ENCODE results near the gene SLC36A3. TPM values are rescaled to one million over a fixed set of nuclear protein-coding genes. Genes with fewer than 3 reads are reported as not detected.
A peak's percentile ranks its signal among the peaks of the same experiment; 100 is the strongest.

SLC36A3 gene
- total RNA-seq, 1 donor from 2014 or later: not detected

- H3K9me3 ChIP-seq (ENCODE audit: control insufficient read depth in 3 of 3, low read length in 3 of 3): no peaks in the 10 kb centered on the region
- peak overlapping the region; percentile 71 for H3K27ac ChIP-seq (ENCODE audit: low read depth, low read length)
Observed at GRCh38 chr5:151253605-151253950, 50.0 kb downstream of the SLC36A3 start.

GRCh38 chr5:151252762-151253604 lies 50.6 kb downstream of the SLC36A3 start, which contains the start of gene GM2A:
GM2A (plus strand) TSS chr5:151253185; CDS start chr5:151253217, 32 bp downstream.
- peak within 1 kb of the TSS; percentile 76 to 99 (median 94) for H3K9ac ChIP-seq (ENCODE audit: low read depth in 1 of 3, low read length in 3 of 3)
- no peaks in the 10 kb centered on the region for H3K9me3 ChIP-seq (ENCODE audit: control insufficient read depth in 3 of 3, low read length in 3 of 3)
- H3K4me3 ChIP-seq (ENCODE audit: low read length in 3 of 3): peak within 1 kb of the TSS; percentile 92 to 98 (median 94)
- peaks cover 17 to 28% (median 19%) of the 10 kb centered on the region in 3 donors for H3K4me1 ChIP-seq (ENCODE audit: control insufficient read depth in 3 of 3, insufficient read depth in 3 of 3, low read length in 3 of 3)
- peak within 1 kb of the TSS; percentile 71 for H3K27ac ChIP-seq (ENCODE audit: low read depth, low read length)
- no peaks in the 10 kb centered on the region for H3K27me3 ChIP-seq (ENCODE audit: control insufficient read depth in 3 of 3, insufficient read depth in 3 of 3, low read length in 3 of 3)
- no peaks in the 10 kb centered on the region for H3K36me3 ChIP-seq (ENCODE audit: control insufficient read depth in 3 of 3, insufficient read depth in 3 of 3, low read length in 3 of 3)

More at GRCh38 chr5:151253605-151253950, 50.0 kb downstream of the SLC36A3 start:
- Histone ChIP-seq H3K4me1 (ENCODE audit: control insufficient read depth in 3 of 3, insufficient read depth in 3 of 3, low read length in 3 of 3) (peaks cover 17 to 32% (median 19%) of the 10 kb centered on the region in 3 donors), H3K36me3 (ENCODE audit: control insufficient read depth in 3 of 3, insufficient read depth in 3 of 3, low read length in 3 of 3) (no peaks in the 10 kb centered on the region), H3K9ac (ENCODE audit: low read depth in 1 of 3, low read length in 3 of 3) (peak overlapping the region; percentile 76 to 99 (median 94)), H3K27me3 (ENCODE audit: control insufficient read depth in 3 of 3, insufficient read depth in 3 of 3, low read length in 3 of 3) (no peaks in the 10 kb centered on the region), H3K4me3 (ENCODE audit: low read length in 3 of 3) (peak overlapping the region; percentile 92 to 98 (median 94))

DNA sequence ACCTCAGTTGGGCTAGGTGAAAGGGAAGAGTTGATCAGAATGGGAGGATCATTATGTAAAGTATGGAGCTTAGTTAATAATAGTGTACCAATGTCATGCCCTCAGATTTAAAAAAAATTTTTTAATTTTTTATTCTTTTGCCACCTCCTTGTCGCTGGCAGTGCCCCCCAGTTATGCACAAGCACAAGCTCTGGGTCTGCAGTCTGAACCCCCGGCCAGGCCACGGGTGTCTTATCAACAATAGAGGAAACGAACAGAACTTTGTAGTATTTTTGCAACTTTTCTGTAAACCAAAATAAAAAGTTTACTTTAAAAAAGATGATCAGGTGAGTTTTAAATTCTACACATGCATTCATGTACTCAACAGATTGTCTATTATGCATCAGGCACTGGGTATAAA lies 51.9 kb downstream of the SLC36A3 start:
- Histone ChIP-seq H3K27ac (ENCODE audit: low read depth, low read length) (no peak overlapping the region), H3K27me3 (ENCODE audit: control insufficient read depth in 3 of 3, insufficient read depth in 3 of 3, low read length in 3 of 3) (no peaks in the 10 kb centered on the region), H3K36me3 (ENCODE audit: control insufficient read depth in 3 of 3, insufficient read depth in 3 of 3, low read length in 3 of 3) (no peaks in the 10 kb centered on the region), H3K9me3 (ENCODE audit: control insufficient read depth in 3 of 3, low read length in 3 of 3) (no peaks in the 10 kb centered on the region), H3K4me3 (ENCODE audit: low read length in 3 of 3) (peak overlapping the region in 1 of 3 donors; percentile 78), H3K4me1 (ENCODE audit: control insufficient read depth in 3 of 3, insufficient read depth in 3 of 3, low read length in 3 of 3) (peaks cover 13 to 18% (median 17%) of the 10 kb centered on the region in 3 donors), H3K9ac (ENCODE audit: low read depth in 1 of 3, low read length in 3 of 3) (no peak overlapping the region)

GRCh38 chr5:151251001-151251551 lies 52.5 kb downstream of the SLC36A3 start:
- no peaks in the 10 kb centered on the region for H3K27me3 ChIP-seq (ENCODE audit: control insufficient read depth in 3 of 3, insufficient read depth in 3 of 3, low read length in 3 of 3)
- H3K4me1 ChIP-seq (ENCODE audit: control insufficient read depth in 3 of 3, insufficient read depth in 3 of 3, low read length in 3 of 3): peaks cover 13 to 18% (median 17%) of the 10 kb centered on the region in 3 donors
- no peak overlapping the region for H3K9ac ChIP-seq (ENCODE audit: low read depth in 1 of 3, low read length in 3 of 3)
- no peaks in the 10 kb centered on the region for H3K36me3 ChIP-seq (ENCODE audit: control insufficient read depth in 3 of 3, insufficient read depth in 3 of 3, low read length in 3 of 3)
- H3K4me3 ChIP-seq (ENCODE audit: low read length in 3 of 3): no peak overlapping the region
- no peaks in the 10 kb centered on the region for H3K9me3 ChIP-seq (ENCODE audit: control insufficient read depth in 3 of 3, low read length in 3 of 3)
- H3K27ac ChIP-seq (ENCODE audit: low read depth, low read length): no peak overlapping the region

DNA sequence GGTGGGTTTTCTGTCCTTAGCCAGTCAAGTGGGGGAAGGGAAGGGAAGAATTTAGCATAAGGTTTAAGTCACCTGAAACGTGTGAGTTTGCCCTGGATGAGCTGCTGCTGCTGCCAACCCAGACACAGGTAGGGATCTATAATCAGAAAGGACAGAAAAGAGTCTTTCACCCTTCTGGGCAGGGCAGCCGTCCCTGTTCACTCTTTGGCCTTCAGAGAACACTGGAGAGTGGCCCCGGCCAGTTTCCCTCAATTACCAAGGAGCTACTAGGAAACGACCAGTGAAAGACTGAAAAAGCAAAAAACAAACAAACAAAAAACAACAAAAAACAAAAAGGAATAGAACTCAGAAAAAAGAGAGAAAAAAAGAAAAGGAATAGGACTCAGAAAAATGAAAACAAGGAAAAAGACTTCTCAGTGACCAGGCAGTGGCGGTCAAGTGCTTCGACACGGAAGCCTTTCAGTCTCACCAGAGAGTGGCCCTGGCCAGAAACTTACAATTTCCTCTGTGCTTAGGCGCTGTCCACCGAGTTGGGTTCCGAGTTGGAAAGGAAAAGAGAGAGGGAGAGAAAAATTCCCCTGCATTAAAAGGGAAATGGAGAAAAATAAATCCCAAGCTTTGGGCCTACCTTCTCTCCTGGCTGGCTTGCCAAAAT lies 53.1 kb downstream of the SLC36A3 start:
- Histone ChIP-seq H3K4me1 (ENCODE audit: control insufficient read depth in 3 of 3, insufficient read depth in 3 of 3, low read length in 3 of 3) (peaks cover 13 to 16% (median 14%) of the 10 kb centered on the region in 3 donors), H3K27me3 (ENCODE audit: control insufficient read depth in 3 of 3, insufficient read depth in 3 of 3, low read length in 3 of 3) (no peaks in the 10 kb centered on the region), H3K36me3 (ENCODE audit: control insufficient read depth in 3 of 3, insufficient read depth in 3 of 3, low read length in 3 of 3) (no peaks in the 10 kb centered on the region), H3K9me3 (ENCODE audit: control insufficient read depth in 3 of 3, low read length in 3 of 3) (no peaks in the 10 kb centered on the region), H3K9ac (ENCODE audit: low read depth in 1 of 3, low read length in 3 of 3) (no peak overlapping the region), H3K27ac (ENCODE audit: low read depth, low read length) (no peak overlapping the region), H3K4me3 (ENCODE audit: low read length in 3 of 3) (no peak overlapping the region)

GRCh38 chr5:151249281-151249680 lies 54.3 kb downstream of the SLC36A3 start:
- no peak overlapping the region for H3K27ac ChIP-seq (ENCODE audit: low read depth, low read length)
- no peaks in the 10 kb centered on the region for H3K36me3 ChIP-seq (ENCODE audit: control insufficient read depth in 3 of 3, insufficient read depth in 3 of 3, low read length in 3 of 3)
- H3K9me3 ChIP-seq (ENCODE audit: control insufficient read depth in 3 of 3, low read length in 3 of 3): no peaks in the 10 kb centered on the region
- peaks cover 9 to 11% (median 10%) of the 10 kb centered on the region in 3 donors for H3K4me1 ChIP-seq (ENCODE audit: control insufficient read depth in 3 of 3, insufficient read depth in 3 of 3, low read length in 3 of 3)
- H3K27me3 ChIP-seq (ENCODE audit: control insufficient read depth in 3 of 3, insufficient read depth in 3 of 3, low read length in 3 of 3): no peaks in the 10 kb centered on the region
- no peak overlapping the region for H3K4me3 ChIP-seq (ENCODE audit: low read length in 3 of 3)
- H3K9ac ChIP-seq (ENCODE audit: low read depth in 1 of 3, low read length in 3 of 3): no peak overlapping the region

- no peak overlapping the region for H3K27ac ChIP-seq (ENCODE audit: low read depth, low read length)
- no peak overlapping the region for H3K9ac ChIP-seq (ENCODE audit: low read depth in 1 of 3, low read length in 3 of 3)
- H3K9me3 ChIP-seq (ENCODE audit: control insufficient read depth in 3 of 3, low read length in 3 of 3): no peaks in the 10 kb centered on the region
- H3K36me3 ChIP-seq (ENCODE audit: control insufficient read depth in 3 of 3, insufficient read depth in 3 of 3, low read length in 3 of 3): no peaks in the 10 kb centered on the region
- H3K4me1 ChIP-seq (ENCODE audit: control insufficient read depth in 3 of 3, insufficient read depth in 3 of 3, low read length in 3 of 3): peaks cover 3 to 8% (median 4%) of the 10 kb centered on the region in 3 donors
- H3K4me3 ChIP-seq (ENCODE audit: low read length in 3 of 3): no peak overlapping the region
- no peaks in the 10 kb centered on the region for H3K27me3 ChIP-seq (ENCODE audit: control insufficient read depth in 3 of 3, insufficient read depth in 3 of 3, low read length in 3 of 3)
Observed at GRCh38 chr5:151248651-151249050, 54.9 kb downstream of the SLC36A3 start.

DNA sequence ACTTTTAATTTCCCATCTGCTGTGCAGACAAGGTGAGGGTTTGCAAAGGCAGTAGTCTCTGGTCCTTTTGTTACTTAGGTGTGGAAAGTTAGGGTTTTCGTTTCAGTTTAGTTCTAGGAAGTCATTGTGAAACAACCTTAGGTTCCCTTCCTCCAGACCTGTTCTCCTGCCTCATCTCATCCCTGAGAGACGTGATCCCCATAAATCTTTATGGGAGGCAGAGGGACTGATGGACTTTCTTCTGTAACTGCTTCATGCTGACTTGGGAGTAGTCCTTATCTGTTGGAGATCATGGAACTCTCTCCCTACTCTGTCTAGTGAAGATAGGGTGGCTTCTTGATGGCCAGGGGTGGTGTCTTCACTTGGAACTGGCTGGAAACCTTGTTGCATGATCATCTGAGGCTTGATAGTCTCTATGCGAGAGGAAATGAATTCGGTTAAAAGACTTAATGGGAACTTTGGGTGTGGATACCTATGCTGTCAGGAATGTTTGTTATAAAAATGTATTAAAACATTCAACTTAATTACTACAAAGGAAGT lies 57.8 kb downstream of the SLC36A3 start:
- no peaks in the 10 kb centered on the region for H3K4me1 ChIP-seq (ENCODE audit: control insufficient read depth in 3 of 3, insufficient read depth in 3 of 3, low read length in 3 of 3)
- H3K36me3 ChIP-seq (ENCODE audit: control insufficient read depth in 3 of 3, insufficient read depth in 3 of 3, low read length in 3 of 3): no peaks in the 10 kb centered on the region
- no peaks in the 10 kb centered on the region for H3K9me3 ChIP-seq (ENCODE audit: control insufficient read depth in 3 of 3, low read length in 3 of 3)
- H3K4me3 ChIP-seq (ENCODE audit: low read length in 3 of 3): no peak overlapping the region
- no peak overlapping the region for H3K9ac ChIP-seq (ENCODE audit: low read depth in 1 of 3, low read length in 3 of 3)
- H3K27ac ChIP-seq (ENCODE audit: low read depth, low read length): no peak overlapping the region
- no peaks in the 10 kb centered on the region for H3K27me3 ChIP-seq (ENCODE audit: control insufficient read depth in 3 of 3, insufficient read depth in 3 of 3, low read length in 3 of 3)

DNA sequence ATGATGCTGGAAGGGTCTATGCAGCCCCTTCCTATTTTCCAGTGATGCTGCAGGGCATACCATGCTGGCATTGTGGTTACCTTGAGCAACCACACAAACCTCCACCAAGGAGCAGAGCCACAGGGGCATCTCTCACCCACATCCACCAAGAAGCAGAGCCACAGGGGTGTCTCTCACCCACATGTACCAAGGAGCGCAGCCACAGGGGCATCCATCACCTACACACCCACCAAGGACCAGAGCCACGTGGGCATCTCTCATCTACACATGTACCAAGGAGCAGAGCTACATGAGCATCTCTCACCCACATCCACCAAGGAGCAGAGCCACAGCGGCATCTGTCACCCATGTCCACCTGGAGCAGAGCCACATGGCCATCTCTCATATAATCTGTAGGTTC lies 59.4 kb downstream of the SLC36A3 start:
- no peak overlapping the region for H3K27ac ChIP-seq (ENCODE audit: low read depth, low read length)
- H3K9ac ChIP-seq (ENCODE audit: low read depth in 1 of 3, low read length in 3 of 3): no peak overlapping the region
- H3K4me1 ChIP-seq (ENCODE audit: control insufficient read depth in 3 of 3, insufficient read depth in 3 of 3, low read length in 3 of 3): peaks cover 0 to 6% (median 3%) of the 10 kb centered on the region in 3 donors
- H3K4me3 ChIP-seq (ENCODE audit: low read length in 3 of 3): no peak overlapping the region
- H3K27me3 ChIP-seq (ENCODE audit: control insufficient read depth in 3 of 3, insufficient read depth in 3 of 3, low read length in 3 of 3): no peaks in the 10 kb centered on the region
- no peaks in the 10 kb centered on the region for H3K36me3 ChIP-seq (ENCODE audit: control insufficient read depth in 3 of 3, insufficient read depth in 3 of 3, low read length in 3 of 3)
- H3K9me3 ChIP-seq (ENCODE audit: control insufficient read depth in 3 of 3, low read length in 3 of 3): no peaks in the 10 kb centered on the region
